GM04504 (cell line): Measurements from ENCODE around the gene DOLPP1.

Source experiments
- DNase-seq: peaks from one replicate; pipeline ENCODE4 v3.0.0-alpha.2; 2012; ENCODE audit warnings: low read depth

DOLPP1 gene

DNA sequence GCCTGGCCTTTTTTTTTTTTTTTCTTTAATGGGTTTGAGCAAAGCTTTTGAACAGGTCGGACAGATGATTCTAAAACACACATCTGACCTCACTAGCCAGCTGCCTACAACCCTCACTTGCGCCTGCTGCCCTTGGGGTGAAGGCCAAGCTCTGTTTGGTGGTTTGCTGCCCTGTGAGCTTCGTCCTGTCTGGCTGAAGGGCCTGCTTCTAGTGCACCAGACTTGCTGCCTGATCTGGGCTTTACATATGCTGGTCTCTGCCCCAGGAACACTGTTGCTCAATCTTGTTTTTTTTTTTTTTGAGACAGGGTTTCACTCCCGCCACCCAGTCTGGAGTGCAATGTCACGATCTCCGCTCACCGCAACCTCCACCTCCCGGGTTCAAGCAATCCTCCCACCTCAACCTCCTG, 16.4 kb upstream of the DOLPP1 start:
- no peak for DNase-seq

DNA sequence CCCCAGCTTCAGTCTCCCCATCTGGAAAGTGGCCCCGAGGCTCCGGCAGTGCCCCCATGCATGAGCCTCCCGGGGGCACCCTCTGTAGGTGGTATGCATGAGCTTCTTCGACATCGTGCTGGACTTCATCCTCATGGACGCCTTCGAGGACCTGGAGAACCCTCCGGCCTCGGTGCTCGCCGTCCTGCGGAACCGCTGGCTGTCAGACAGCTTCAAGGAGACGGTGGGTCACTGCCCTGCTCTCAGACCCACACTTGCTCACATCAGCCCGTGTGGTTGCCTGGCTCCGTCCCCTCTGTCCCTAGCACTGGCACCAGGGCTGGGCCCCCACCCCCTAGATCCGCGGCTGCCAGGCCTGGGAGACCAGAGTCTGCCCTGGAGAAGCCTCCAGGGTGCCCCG, 12.8 kb upstream of the DOLPP1 start:
- no peak for DNase-seq

DNA sequence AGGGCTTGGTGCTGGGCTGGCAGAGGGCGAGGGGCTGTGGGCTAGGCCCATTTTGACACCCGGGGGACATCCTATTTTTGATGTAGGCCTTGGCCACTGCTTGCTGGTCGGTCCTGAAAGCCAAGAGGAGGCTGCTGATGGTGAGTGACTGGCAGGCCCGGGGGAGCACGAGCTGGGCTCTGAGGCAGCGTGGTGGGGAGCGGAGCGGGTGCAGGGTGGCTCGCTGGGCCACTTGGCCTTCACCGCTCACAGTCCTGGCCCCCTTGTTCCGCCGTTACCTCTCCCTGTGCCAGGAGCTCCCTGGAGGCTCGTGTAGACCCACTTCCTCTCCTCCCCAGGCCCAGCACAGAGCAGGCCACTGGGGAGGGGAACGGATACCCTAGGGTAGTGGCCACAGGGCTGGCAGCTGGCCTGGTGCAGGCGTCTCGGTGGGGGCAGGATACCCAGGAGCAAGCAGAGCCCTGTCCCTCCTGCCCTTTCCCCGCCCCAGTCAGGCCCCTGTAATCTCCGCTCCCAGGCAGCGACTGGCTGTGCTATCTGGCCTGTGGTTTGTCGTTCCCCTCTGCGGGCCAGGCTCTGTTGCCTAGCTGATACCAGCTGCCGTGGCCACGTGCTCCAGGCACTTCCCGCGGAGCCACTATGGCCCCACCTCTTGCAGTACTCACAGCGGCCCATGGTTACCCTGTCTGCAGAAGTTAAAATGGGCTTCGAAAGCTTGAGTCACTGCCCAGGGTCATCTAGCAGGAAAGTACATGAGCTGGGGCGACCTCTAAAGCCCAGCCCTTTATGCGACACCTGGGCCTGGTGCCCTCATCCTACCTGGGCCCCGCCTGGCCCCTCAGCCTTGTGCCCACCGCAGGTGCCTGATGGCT, 11.7 kb upstream of the DOLPP1 start:
- no peak for DNase-seq

GRCh38 chr9:129069862-129070641, 10.9 kb upstream of the DOLPP1 start:
- DNase-seq = no peak

GRCh38 chr9:129070696-129071525, 10.0 kb upstream of the DOLPP1 start:
- no peak for DNase-seq

DNA sequence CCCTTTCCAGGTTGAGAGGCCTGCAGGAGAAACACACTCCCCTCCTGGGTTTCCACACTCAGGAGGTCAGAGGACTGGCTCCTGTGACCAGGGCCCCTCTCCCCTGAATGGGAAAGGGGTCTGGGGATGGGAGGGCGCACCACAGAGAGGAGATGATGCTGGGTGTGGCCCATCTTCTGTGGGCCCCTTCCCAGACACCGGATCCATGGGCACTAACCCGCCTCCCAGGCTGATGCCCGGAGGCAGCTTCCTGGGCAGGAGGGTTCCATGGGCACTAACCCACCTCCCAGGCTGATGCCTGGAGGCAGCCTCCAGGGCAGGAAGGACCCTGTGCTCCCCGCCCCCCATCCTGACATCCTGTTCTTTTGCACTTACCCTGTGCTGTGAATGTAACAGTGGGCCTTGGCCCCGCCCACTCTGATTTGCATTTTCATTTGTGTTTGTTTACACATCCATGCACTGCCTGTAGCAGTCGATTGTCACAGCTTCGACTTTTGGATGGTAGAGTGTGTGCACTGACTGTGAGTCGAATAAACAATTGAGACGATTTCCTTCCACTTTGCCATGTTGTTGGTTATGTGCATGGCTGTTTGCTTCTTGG, 9.3 kb upstream of the DOLPP1 start:
- DNase-seq = no peak

DNA sequence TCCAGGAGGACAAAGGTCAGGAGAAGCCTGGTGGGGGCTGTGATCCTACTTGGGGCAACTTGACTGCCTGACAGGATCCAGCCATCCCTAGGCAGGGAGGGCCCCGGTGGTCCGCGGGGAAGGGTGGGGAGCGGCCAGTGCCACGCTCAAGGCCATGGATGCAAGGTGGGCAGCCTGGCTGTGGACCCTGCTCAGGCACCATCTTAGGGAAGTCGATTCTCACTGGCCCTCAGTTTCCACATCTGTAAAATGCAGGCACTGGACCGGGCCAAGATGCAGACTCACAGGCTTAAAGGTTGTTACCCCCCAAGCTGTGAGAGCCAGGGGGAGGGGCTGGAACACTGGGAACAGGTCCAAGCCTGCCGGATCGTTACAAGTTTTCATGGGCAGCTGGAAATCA, 8.7 kb upstream of the DOLPP1 start:
- no peak for DNase-seq

GRCh38 chr9:129073404-129073803, 7.5 kb upstream of the DOLPP1 start:
- DNase-seq = no peak

DNA sequence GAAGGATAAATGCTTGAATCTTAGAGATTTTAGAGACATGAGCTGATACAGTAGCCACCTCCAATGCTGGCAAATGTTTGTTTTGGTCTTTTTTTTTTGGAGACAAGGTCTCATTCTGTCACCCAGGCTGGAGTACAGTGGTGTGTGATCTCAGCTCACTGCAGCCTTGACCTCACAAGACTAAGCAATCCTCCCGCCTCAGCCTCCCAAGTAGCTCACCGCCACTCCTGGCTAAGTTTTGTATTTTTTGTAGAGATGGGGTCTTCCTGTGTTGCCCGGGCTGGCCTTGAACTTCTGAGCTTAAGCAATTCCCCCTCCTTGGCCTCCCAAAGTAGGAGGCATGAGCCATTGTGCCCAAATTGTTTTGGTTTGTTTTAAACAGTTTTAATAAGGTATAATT, 6.8 kb upstream of the DOLPP1 start:
- DNase-seq = no peak

GRCh38 chr9:129075996-129076639, 4.8 kb upstream of the DOLPP1 start:
- no peak for DNase-seq

DNA sequence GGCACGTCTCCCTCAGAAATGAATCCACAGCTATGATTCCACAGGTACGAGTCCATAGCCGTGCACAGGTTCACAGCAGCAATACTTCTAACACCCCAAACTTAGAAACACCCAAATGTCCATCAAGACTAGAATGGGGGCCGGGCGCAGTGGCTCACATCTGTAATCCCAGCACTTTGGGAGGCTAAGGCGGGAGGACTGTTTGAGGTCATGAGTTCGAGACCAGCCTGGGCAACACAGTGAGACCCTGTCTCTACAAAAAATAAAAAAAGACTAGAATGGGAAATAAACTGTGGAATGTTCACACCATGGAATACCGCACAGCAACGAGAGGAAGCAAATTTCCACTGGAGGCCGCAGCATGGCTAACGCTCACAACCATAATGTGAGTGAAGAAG, 4.3 kb upstream of the DOLPP1 start:
- no peak for DNase-seq

DNA sequence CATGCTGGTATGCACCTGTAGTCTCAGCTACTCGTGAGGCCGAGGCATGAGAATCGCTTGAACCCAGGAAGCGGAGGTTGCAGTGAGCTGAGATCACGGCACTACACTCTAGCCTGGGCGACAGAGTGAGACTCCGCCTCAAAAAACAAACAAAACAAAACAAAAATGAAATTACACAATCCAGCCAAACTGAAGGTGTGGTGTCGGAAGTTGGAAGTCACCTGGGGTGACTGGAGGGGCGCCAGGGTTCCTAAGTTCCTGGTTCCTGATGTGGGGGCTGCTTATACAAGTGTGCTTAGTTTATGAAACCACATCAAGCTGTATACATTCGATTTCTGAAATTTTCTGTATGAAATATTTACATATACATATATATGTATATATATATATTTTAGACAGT, 3.7 kb upstream of the DOLPP1 start:
- no peak for DNase-seq

GRCh38 chr9:129078691-129079503, 2.0 kb upstream of the DOLPP1 start:
- no peak for DNase-seq

DNA sequence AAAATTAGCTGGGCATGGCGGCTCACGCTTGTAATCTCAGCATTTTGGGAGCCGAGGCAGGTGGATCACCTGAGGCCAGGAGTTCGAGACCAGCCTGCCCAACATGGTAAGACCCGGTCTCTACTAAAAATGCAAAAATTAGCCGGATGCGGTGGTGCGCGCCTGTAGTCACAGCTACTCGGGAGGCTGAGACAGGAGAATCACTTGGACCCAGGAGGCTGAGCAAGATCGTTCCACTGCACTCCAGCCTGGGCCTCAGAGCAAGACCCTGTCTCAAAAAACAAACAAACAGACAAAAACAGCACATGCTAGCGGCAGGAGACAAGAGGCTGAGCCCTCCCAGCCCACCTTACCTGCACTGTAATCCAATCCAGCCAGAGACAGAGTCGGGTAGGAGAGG, 1.1 kb upstream of the DOLPP1 start:
- no peak for DNase-seq

GRCh38 chr9:129080298-129080600, 662 bp upstream of the DOLPP1 start:
- no peak for DNase-seq

DNA sequence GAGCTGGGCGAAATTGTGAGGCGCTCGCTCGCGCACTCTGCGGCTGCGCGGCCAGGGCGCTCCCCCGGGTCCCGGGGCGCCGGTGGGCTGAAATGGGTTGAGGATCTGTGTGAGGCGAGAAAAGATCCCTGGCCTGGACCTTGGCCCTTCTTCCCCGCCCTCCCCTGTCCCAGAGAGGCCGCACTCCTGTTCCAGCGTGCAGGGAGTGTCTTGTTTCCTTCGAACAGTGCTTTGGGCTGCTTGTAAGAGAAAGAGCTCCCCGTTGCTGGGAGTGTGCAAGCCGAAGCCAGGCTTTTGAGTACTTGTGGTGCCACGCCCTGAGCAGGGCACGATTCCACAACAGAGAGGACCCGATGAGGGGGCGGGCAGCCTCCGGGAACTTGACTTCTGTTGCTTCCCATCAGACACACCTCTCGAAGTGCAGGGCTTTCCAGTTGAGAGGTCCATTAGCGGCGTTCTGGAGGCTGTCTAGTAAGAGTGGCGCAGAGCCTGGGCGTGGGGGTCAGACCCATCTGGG, 535 bp downstream of the DOLPP1 start:
- no peak for DNase-seq

- DNase-seq = no peak
Measured at GRCh38 chr9:129084087-129084486, 3.2 kb downstream of the DOLPP1 start.

- DNase-seq = no peak
Measured at GRCh38 chr9:129089246-129089645, 8.3 kb downstream of the DOLPP1 start.

DNA sequence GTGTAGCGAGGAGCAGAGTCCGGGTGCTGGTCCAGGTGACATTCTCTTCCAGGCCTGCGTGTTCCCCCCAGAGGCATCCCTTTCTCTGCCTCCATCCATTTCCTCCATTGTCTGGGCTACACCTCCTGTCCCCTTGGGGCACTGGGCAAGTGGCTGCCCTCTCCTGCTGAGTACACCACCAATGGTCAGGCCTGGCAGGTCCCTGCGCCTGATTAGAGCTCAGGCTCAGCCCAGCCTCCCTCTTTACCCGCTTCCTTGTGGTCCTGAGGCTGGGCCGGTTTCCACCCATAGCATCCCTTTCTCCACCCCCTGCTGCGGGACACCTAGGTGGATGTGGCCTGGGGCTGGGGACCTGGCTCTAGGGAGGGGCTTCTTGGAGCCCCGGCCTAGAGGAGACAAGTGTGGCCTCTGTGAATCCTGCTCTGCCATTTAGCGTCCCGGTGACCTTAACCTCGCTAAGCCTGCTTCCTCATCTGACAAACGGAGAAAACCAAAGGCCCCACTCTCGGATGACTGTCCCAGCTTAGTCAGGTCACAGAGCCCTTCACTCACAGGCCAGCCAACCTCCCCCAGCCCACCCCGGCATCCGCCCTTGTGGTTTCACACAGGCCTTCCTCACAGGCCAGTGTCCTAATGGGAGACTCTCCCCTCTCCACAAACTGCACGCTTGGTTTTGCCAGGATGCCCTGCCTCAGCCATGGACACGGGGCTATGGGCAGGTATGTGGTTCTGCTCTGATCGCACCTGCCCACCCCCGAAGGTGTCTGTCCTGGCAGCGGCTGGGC, 12.9 kb downstream of the DOLPP1 start:
- no peak for DNase-seq
